ENCODE measurements around the gene UGGT2.
"Not testable (repeated sequence)": the region's sequence is repeated elsewhere in the genome, so short reads cannot be mapped to it uniquely, and the experiment has no call there.

Gene UGGT2

GRCh38 chr13:95801825-95802224, 251.4 kb downstream of the UGGT2 start:
- no peak for TF ChIP-seq CTCF (IDR thresholded peaks at IDR 0.05; ENCODE audit: insufficient read depth, missing control alignments)
- FAIRE-seq: no peak
- no peak for DNase-seq (ENCODE audit: insufficient read length, low spot score)

- TF ChIP-seq CTCF (IDR thresholded peaks at IDR 0.05; ENCODE audit: insufficient read depth, missing control alignments): no peak
- DNase-seq (ENCODE audit: insufficient read length, low spot score): no peak
- no peak for FAIRE-seq
Observed at GRCh38 chr13:95800436-95800835, 252.8 kb downstream of the UGGT2 start.

GRCh38 chr13:95797016-95797415, 256.2 kb downstream of the UGGT2 start:
- DNase-seq (ENCODE audit: insufficient read length, low spot score) (no peak), FAIRE-seq (no peak)
- no peak for TF ChIP-seq CTCF (IDR thresholded peaks at IDR 0.05; ENCODE audit: insufficient read depth, missing control alignments)

GRCh38 chr13:95793781-95794180, 259.4 kb downstream of the UGGT2 start:
- DNase-seq (ENCODE audit: insufficient read length, low spot score) (no peak), FAIRE-seq (no peak)
- no peak for TF ChIP-seq CTCF (IDR thresholded peaks at IDR 0.05; ENCODE audit: insufficient read depth, missing control alignments)

- FAIRE-seq (no peak), DNase-seq (ENCODE audit: insufficient read length, low spot score) (no peak)
- no peak for TF ChIP-seq CTCF (IDR thresholded peaks at IDR 0.05; ENCODE audit: insufficient read depth, missing control alignments)
Observed at GRCh38 chr13:95793018-95793555, 260.1 kb downstream of the UGGT2 start.

GRCh38 chr13:95791084-95791722, 262.0 kb downstream of the UGGT2 start:
- FAIRE-seq: no peak
- TF ChIP-seq CTCF (IDR thresholded peaks at IDR 0.05; ENCODE audit: insufficient read depth, missing control alignments): no peak

GRCh38 chr13:95789315-95789714, 263.9 kb downstream of the UGGT2 start:
- not testable (repeated sequence) for DNase-seq (ENCODE audit: insufficient read length, low spot score); FAIRE-seq

More at GRCh38 chr13:95791084-95791722, 262.0 kb downstream of the UGGT2 start:
- no peak for DNase-seq (ENCODE audit: insufficient read length, low spot score)
